ENCODE data around the gene HINT3.
A peak's percentile ranks its signal among the peaks of the same experiment; 100 is the strongest.

The HINT3 gene

GRCh38 chr6:125940247-125941041 is 16.1 kb upstream of the HINT3 start:
- Histone ChIP-seq H2AK5ac (ENCODE audit: low read length) (no peak overlapping the region), H2BK5ac (ENCODE audit: low read length) (no peak overlapping the region), H3K4me1 (ENCODE audit: control insufficient read depth, low read depth, low read length) (peaks cover 2% of the 10 kb centered on the region), H3K9ac (ENCODE audit: low read length) (no peak overlapping the region), H3K18ac (ENCODE audit: low read length) (peak overlapping the region; percentile 12), H2BK120ac (ENCODE audit: low read depth, low read length) (no peak overlapping the region), H3K79me1 (ENCODE audit: low read length) (no peaks in the 10 kb centered on the region), H3K27me3 (ENCODE audit: insufficient read depth, low read length, poor library complexity) (no peaks in the 10 kb centered on the region), H3K56ac (ENCODE audit: low read length) (no peak overlapping the region), H3K4me3 (ENCODE audit: low read length) (no peak overlapping the region), H4K8ac (ENCODE audit: low read depth, low read length) (no peak overlapping the region), H3K36me3 (ENCODE audit: control insufficient read depth, insufficient read depth, low read length) (no peaks in the 10 kb centered on the region), H2BK15ac (replicated peaks; ENCODE audit: low read depth) (no peak overlapping the region), H3K27ac (ENCODE audit: low read depth, low read length) (no peak overlapping the region), H4K5ac (ENCODE audit: low read length) (no peak overlapping the region), H3K4me2 (ENCODE audit: low read length) (no peak overlapping the region), H3K23ac (ENCODE audit: low read length) (no peak overlapping the region), H3K4ac (ENCODE audit: low read depth, low read length) (no peak overlapping the region), H3K79me2 (ENCODE audit: control insufficient read depth, insufficient read depth, low read length) (no peaks in the 10 kb centered on the region)
- no CpG with 5 or more reads among the region's 5 CpGs for WGBS (ENCODE audit: extremely low coverage, insufficient coverage, low lambda C conversion rate)
- no peak for DNase-seq

- H3K79me2 ChIP-seq (ENCODE audit: control insufficient read depth, insufficient read depth, low read length), result no peaks in the 10 kb centered on the region
- DNase-seq, result peak; percentile 35
- H3K4ac ChIP-seq (ENCODE audit: low read depth, low read length), result no peak overlapping the region
- H3K36me3 ChIP-seq (ENCODE audit: control insufficient read depth, insufficient read depth, low read length), result no peaks in the 10 kb centered on the region
- H3K4me2 ChIP-seq (ENCODE audit: low read length), result no peak overlapping the region
- H2BK5ac ChIP-seq (ENCODE audit: low read length), result no peak overlapping the region
- H3K18ac ChIP-seq (ENCODE audit: low read length), result no peak overlapping the region
- WGBS (ENCODE audit: extremely low coverage, insufficient coverage, low lambda C conversion rate), result no CpG with 5 or more reads among the region's 10 CpGs
- H2BK15ac ChIP-seq (replicated peaks; ENCODE audit: low read depth), result no peak overlapping the region
- no peaks in the 10 kb centered on the region for H3K27me3 ChIP-seq (ENCODE audit: insufficient read depth, low read length, poor library complexity)
- H2BK120ac ChIP-seq (ENCODE audit: low read depth, low read length), result no peak overlapping the region
- no peak overlapping the region for H3K23ac ChIP-seq (ENCODE audit: low read length)
- no peak overlapping the region for H4K5ac ChIP-seq (ENCODE audit: low read length)
- H3K9ac ChIP-seq (ENCODE audit: low read length), result no peak overlapping the region
- H3K79me1 ChIP-seq (ENCODE audit: low read length), result no peaks in the 10 kb centered on the region
- no peak overlapping the region for H2AK5ac ChIP-seq (ENCODE audit: low read length)
- H4K8ac ChIP-seq (ENCODE audit: low read depth, low read length), result no peak overlapping the region
- no peak overlapping the region for H3K4me3 ChIP-seq (ENCODE audit: low read length)
- no peak overlapping the region for H3K27ac ChIP-seq (ENCODE audit: low read depth, low read length)
- peaks cover 2% of the 10 kb centered on the region for H3K4me1 ChIP-seq (ENCODE audit: control insufficient read depth, low read depth, low read length)
- H3K56ac ChIP-seq (ENCODE audit: low read length), result no peak overlapping the region
These were observed 13.7 kb upstream of the HINT3 start for GRCh38 chr6:125942672-125943527.

GRCh38 chr6:125943528-125944433 is 12.8 kb upstream of the HINT3 start:
- H4K8ac ChIP-seq (ENCODE audit: low read depth, low read length), result no peak overlapping the region
- H3K4me1 ChIP-seq (ENCODE audit: control insufficient read depth, low read depth, low read length), result peaks cover 2% of the 10 kb centered on the region
- no peaks in the 10 kb centered on the region for H3K36me3 ChIP-seq (ENCODE audit: control insufficient read depth, insufficient read depth, low read length)
- H3K4ac ChIP-seq (ENCODE audit: low read depth, low read length), result no peak overlapping the region
- H3K79me1 ChIP-seq (ENCODE audit: low read length), result no peaks in the 10 kb centered on the region
- no peak overlapping the region for H2BK5ac ChIP-seq (ENCODE audit: low read length)
- no peaks in the 10 kb centered on the region for H3K79me2 ChIP-seq (ENCODE audit: control insufficient read depth, insufficient read depth, low read length)
- no peak overlapping the region for H3K27ac ChIP-seq (ENCODE audit: low read depth, low read length)
- no peak overlapping the region for H2AK5ac ChIP-seq (ENCODE audit: low read length)
- no peak overlapping the region for H2BK120ac ChIP-seq (ENCODE audit: low read depth, low read length)
- no peak for DNase-seq
- WGBS (ENCODE audit: extremely low coverage, insufficient coverage, low lambda C conversion rate), result 100% methylated on average over 1 of the region's 4 CpGs
- H3K18ac ChIP-seq (ENCODE audit: low read length), result no peak overlapping the region
- no peak overlapping the region for H2BK15ac ChIP-seq (replicated peaks; ENCODE audit: low read depth)
- H3K23ac ChIP-seq (ENCODE audit: low read length), result no peak overlapping the region
- no peak overlapping the region for H3K4me2 ChIP-seq (ENCODE audit: low read length)
- no peak overlapping the region for H3K4me3 ChIP-seq (ENCODE audit: low read length)
- H3K56ac ChIP-seq (ENCODE audit: low read length), result no peak overlapping the region
- no peaks in the 10 kb centered on the region for H3K27me3 ChIP-seq (ENCODE audit: insufficient read depth, low read length, poor library complexity)
- H4K5ac ChIP-seq (ENCODE audit: low read length), result no peak overlapping the region
- H3K9ac ChIP-seq (ENCODE audit: low read length), result no peak overlapping the region

GRCh38 chr6:125944434-125944816 is 12.1 kb upstream of the HINT3 start:
- Histone ChIP-seq H3K4ac (ENCODE audit: low read depth, low read length) (no peak overlapping the region), H3K23ac (ENCODE audit: low read length) (no peak overlapping the region), H3K27me3 (ENCODE audit: insufficient read depth, low read length, poor library complexity) (no peaks in the 10 kb centered on the region), H3K36me3 (ENCODE audit: control insufficient read depth, insufficient read depth, low read length) (no peaks in the 10 kb centered on the region), H2BK120ac (ENCODE audit: low read depth, low read length) (no peak overlapping the region), H3K27ac (ENCODE audit: low read depth, low read length) (no peak overlapping the region), H3K79me1 (ENCODE audit: low read length) (no peaks in the 10 kb centered on the region), H3K56ac (ENCODE audit: low read length) (no peak overlapping the region), H4K8ac (ENCODE audit: low read depth, low read length) (no peak overlapping the region), H3K9ac (ENCODE audit: low read length) (no peak overlapping the region), H4K5ac (ENCODE audit: low read length) (no peak overlapping the region), H3K4me3 (ENCODE audit: low read length) (no peak overlapping the region), H2BK5ac (ENCODE audit: low read length) (no peak overlapping the region), H3K18ac (ENCODE audit: low read length) (no peak overlapping the region), H3K4me2 (ENCODE audit: low read length) (no peak overlapping the region), H2BK15ac (replicated peaks; ENCODE audit: low read depth) (no peak overlapping the region), H3K4me1 (ENCODE audit: control insufficient read depth, low read depth, low read length) (peaks cover 2% of the 10 kb centered on the region), H3K79me2 (ENCODE audit: control insufficient read depth, insufficient read depth, low read length) (no peaks in the 10 kb centered on the region), H2AK5ac (ENCODE audit: low read length) (no peak overlapping the region)
- no CpG with 5 or more reads among the region's 5 CpGs for WGBS (ENCODE audit: extremely low coverage, insufficient coverage, low lambda C conversion rate)
- DNase-seq, result no peak

GRCh38 chr6:125944896-125945295 is 11.7 kb upstream of the HINT3 start:
- Histone ChIP-seq H3K36me3 (ENCODE audit: control insufficient read depth, insufficient read depth, low read length) (no peaks in the 10 kb centered on the region), H3K56ac (ENCODE audit: low read length) (no peak overlapping the region), H3K23ac (ENCODE audit: low read length) (no peak overlapping the region), H3K27ac (ENCODE audit: low read depth, low read length) (no peak overlapping the region), H3K9ac (ENCODE audit: low read length) (no peak overlapping the region), H3K4ac (ENCODE audit: low read depth, low read length) (no peak overlapping the region), H3K18ac (ENCODE audit: low read length) (no peak overlapping the region), H2BK15ac (replicated peaks; ENCODE audit: low read depth) (no peak overlapping the region), H4K5ac (ENCODE audit: low read length) (no peak overlapping the region), H4K8ac (ENCODE audit: low read depth, low read length) (no peak overlapping the region), H3K79me2 (ENCODE audit: control insufficient read depth, insufficient read depth, low read length) (no peaks in the 10 kb centered on the region), H2AK5ac (ENCODE audit: low read length) (no peak overlapping the region), H2BK5ac (ENCODE audit: low read length) (no peak overlapping the region), H3K4me1 (ENCODE audit: control insufficient read depth, low read depth, low read length) (peaks cover 2% of the 10 kb centered on the region), H3K79me1 (ENCODE audit: low read length) (no peaks in the 10 kb centered on the region), H3K4me3 (ENCODE audit: low read length) (no peak overlapping the region), H3K27me3 (ENCODE audit: insufficient read depth, low read length, poor library complexity) (no peaks in the 10 kb centered on the region), H3K4me2 (ENCODE audit: low read length) (no peak overlapping the region), H2BK120ac (ENCODE audit: low read depth, low read length) (no peak overlapping the region)
- DNase-seq, result no peak
- no CpG with 5 or more reads among the region's 1 CpG for WGBS (ENCODE audit: extremely low coverage, insufficient coverage, low lambda C conversion rate)

All from mesendoderm (in vitro differentiated cells).